PFSK-1 (cell line): Measurements from ENCODE around the gene RER1.

Experiments
- POLR2AphosphoS5 ChIP-seq: IDR thresholded peaks from 2 replicates; pipeline ENCODE4 v1.6.1; 2012; ENCODE audit warnings: low read depth, mild to moderate bottlenecking, control low read depth, low read length, moderate library complexity
- REST ChIP-seq, 2 experiments: IDR thresholded peaks; 2 replicates each; pipeline versions ENCODE4 v1.6.1 to v1.8.0; 2011 to 2012; ENCODE audit warnings: low read depth in 2 of 2, low read length in 2 of 2, control low read depth in 1 of 2, inconsistent platforms in 1 of 2, mild to moderate bottlenecking in 1 of 2, moderate library complexity in 1 of 2; ENCODE audit not compliant: insufficient read depth in 1 of 2
- SIN3A ChIP-seq: IDR thresholded peaks from 2 replicates; pipeline ENCODE4 v1.6.1; 2012; ENCODE audit warnings: mild to moderate bottlenecking, low read length, moderate library complexity, borderline replicate concordance; ENCODE audit not compliant: insufficient read depth
- TAF1 ChIP-seq: IDR thresholded peaks from 2 replicates; pipeline ENCODE4 v1.6.1; 2012; ENCODE audit warnings: low read length, control low read depth, borderline replicate concordance; ENCODE audit not compliant: insufficient read depth

- no peak for TF ChIP-seq POLR2AphosphoS5
- TF ChIP-seq REST (IDR thresholded peaks at IDR 0.05; ENCODE audit: insufficient read depth in 1 of 2, low read depth in 2 of 2, low read length in 2 of 2) = no peak
- TF ChIP-seq TAF1 = no peak
- no peak for TF ChIP-seq SIN3A
Measured at GRCh38 chr1:2429780-2430591, 38.3 kb downstream of the RER1 start.
